Measurements from ENCODE around the gene ABCB11.

GRCh38 chr2:168997794-168998193, 33.3 kb downstream of the ABCB11 start:
- no peak for TF ChIP-seq RCOR1 (IDR thresholded peaks at IDR 0.05; ENCODE audit: borderline replicate concordance in 1 of 2, low read depth in 2 of 2, low read length in 2 of 2)
- no peak for TF ChIP-seq NFRKB (IDR thresholded peaks at IDR 0.05; ENCODE audit: low read depth)
